ENCODE measurements around the gene SCFD1.

Gene SCFD1

GRCh38 chr14:30581283-30581625 lies 40.9 kb upstream of the SCFD1 start:
- no peak for DNase-seq (ENCODE audit: low spot score)
- in situ Hi-C loops (cut with MboI; ENCODE audit: low sequenced_read_pairs, unreplicated experiment): no loop called here
- no peak for TF ChIP-seq CTCF (IDR thresholded peaks at IDR 0.05; ENCODE audit: borderline replicate concordance, control extremely low read depth, extremely low read depth, insufficient read depth, missing control alignments)

GRCh38 chr14:30582376-30582775 lies 39.7 kb upstream of the SCFD1 start:
- in situ Hi-C loops (cut with MboI; ENCODE audit: low sequenced_read_pairs, unreplicated experiment): no loop called here
- TF ChIP-seq CTCF (IDR thresholded peaks at IDR 0.05; ENCODE audit: borderline replicate concordance, control extremely low read depth, extremely low read depth, insufficient read depth, missing control alignments): no peak
- DNase-seq (ENCODE audit: low spot score): no peak

- DNase-seq (ENCODE audit: low spot score): no peak
- in situ Hi-C loops (cut with MboI; ENCODE audit: low sequenced_read_pairs, unreplicated experiment): no loop called here
- TF ChIP-seq CTCF (IDR thresholded peaks at IDR 0.05; ENCODE audit: borderline replicate concordance, control extremely low read depth, extremely low read depth, insufficient read depth, missing control alignments): no peak
Measured at GRCh38 chr14:30584058-30584630, 38.0 kb upstream of the SCFD1 start.

GRCh38 chr14:30585204-30585603 lies 36.9 kb upstream of the SCFD1 start:
- no peak for DNase-seq (ENCODE audit: low spot score)
- TF ChIP-seq CTCF (IDR thresholded peaks at IDR 0.05; ENCODE audit: borderline replicate concordance, control extremely low read depth, extremely low read depth, insufficient read depth, missing control alignments): no peak
- in situ Hi-C loops (cut with MboI; ENCODE audit: low sequenced_read_pairs, unreplicated experiment): no loop called here

GRCh38 chr14:30587141-30587540 lies 35.0 kb upstream of the SCFD1 start:
- in situ Hi-C loops (cut with MboI; ENCODE audit: low sequenced_read_pairs, unreplicated experiment): no loop called here
- TF ChIP-seq CTCF (IDR thresholded peaks at IDR 0.05; ENCODE audit: borderline replicate concordance, control extremely low read depth, extremely low read depth, insufficient read depth, missing control alignments): no peak
- DNase-seq (ENCODE audit: low spot score): no peak

- no peak for DNase-seq (ENCODE audit: low spot score)
- TF ChIP-seq CTCF (IDR thresholded peaks at IDR 0.05; ENCODE audit: borderline replicate concordance, control extremely low read depth, extremely low read depth, insufficient read depth, missing control alignments): no peak
- in situ Hi-C loops (cut with MboI; ENCODE audit: low sequenced_read_pairs, unreplicated experiment): no loop called here
Measured at GRCh38 chr14:30588873-30589272, 33.2 kb upstream of the SCFD1 start.

- in situ Hi-C loops (cut with MboI; ENCODE audit: low sequenced_read_pairs, unreplicated experiment): no loop called here
- no peak for TF ChIP-seq CTCF (IDR thresholded peaks at IDR 0.05; ENCODE audit: borderline replicate concordance, control extremely low read depth, extremely low read depth, insufficient read depth, missing control alignments)
- no peak for DNase-seq (ENCODE audit: low spot score)
Measured at GRCh38 chr14:30596935-30597334, 25.2 kb upstream of the SCFD1 start.
